Stomach (tissue), 9 donors: ENCODE results near the gene PRKAA1. TPM values are rescaled to one million over a fixed set of nuclear protein-coding genes. Genes with fewer than 3 reads are reported as not detected.
"Not testable (repeated sequence)": the region's sequence is repeated elsewhere in the genome, so short reads cannot be mapped to it uniquely, and the experiment has no call there.

Source experiments
- DNase-seq, 2 donors: peaks; one replicate each; pipeline versions ENCODE4 v3.0.0 to v3.0.0-alpha.2; 2013 to 2019
- H3K27ac ChIP-seq, 5 donors: fragments of 200-600 bp in 4 of 5; sonication (generic) in 4 of 5; one replicate each; pipeline ENCODE4 v1.5.1; 2013 to 2019; ENCODE audit warnings: mild to moderate bottlenecking in 1 of 5, moderate library complexity in 1 of 5
- H3K27me3 ChIP-seq, 3 donors: fragments of 200-600 bp; sonication (generic); one replicate each; pipeline ENCODE4 v1.5.1; 2017 to 2019; ENCODE audit warnings: mixed run types in 1 of 3
- H3K36me3 ChIP-seq, 4 donors: fragments of 200-600 bp; sonication (generic); 1 replicate in 3 of 4; 2 replicates in 1 of 4; pipeline ENCODE4 v1.5.1; 2016 to 2019
- H3K4me1 ChIP-seq, 4 donors: fragments of 200-600 bp; sonication (generic); one replicate each; pipeline ENCODE4 v1.5.1; 2016 to 2019
- H3K4me3 ChIP-seq, 4 donors: fragments of 200-600 bp; sonication (generic) in 3 of 4; one replicate each; pipeline ENCODE4 v1.5.1; 2016 to 2019; ENCODE audit warnings: mild to moderate bottlenecking in 1 of 4
- H3K9me3 ChIP-seq, 4 donors: fragments of 200-600 bp; sonication (generic); one replicate each; pipeline ENCODE4 v1.5.1; 2016 to 2019
- CTCF ChIP-seq, 7 experiments: fragments of 450-650 bp in 4 of 7; fragments of 200-600 bp in 3 of 7; sonication (generic) in 3 of 7; IDR thresholded peaks; one replicate each; pipeline ENCODE4 v1.5.1; 2016 to 2019; ENCODE audit warnings: antibody characterized with exemption in 7 of 7, control low read depth in 2 of 7, mild to moderate bottlenecking in 1 of 7
- EP300 ChIP-seq: sonication (generic); formaldehyde crosslinking; IDR thresholded peaks from one replicate; pipeline ENCODE4 v1.6.1; 2017; ENCODE audit warnings: antibody characterized with exemption
- POLR2A ChIP-seq, 4 donors: fragments of 450-650 bp; IDR thresholded peaks; one replicate each; pipeline ENCODE4 v1.6.1; 2016; ENCODE audit warnings: antibody characterized with exemption in 4 of 4, control low read depth in 2 of 4, mild to moderate bottlenecking in 1 of 4, moderate library complexity in 1 of 4
- POLR2AphosphoS5 ChIP-seq, 3 donors: sonication (generic); formaldehyde crosslinking; IDR thresholded peaks; one replicate each; pipeline ENCODE4 v1.6.1; 2016; ENCODE audit warnings: antibody characterized with exemption in 3 of 3
- WGBS, 5 donors: extraction: QIAGEN DNeasy Blood & Tissue Kit in 3 of 5; methylation state at CpG; one replicate each; pipeline versions ENCODE4 v1.1.5 to v1.1.7; 2013 to 2018; 5-methylcytosine and 5-hydroxymethylcytosine counted together
- intact Hi-C: fragments of 100-400 bp; cut with DNase I; formaldehyde crosslinking; loops from one replicate; pipeline ENCODE4 v1.15.1; 2023; ENCODE audit warnings: low total_unique reads
- polyA plus RNA-seq, 3 donors: library from polyadenylated mRNA; stranded (reverse); fragments of 200-250 nt; gene quantifications; one replicate each; pipeline ENCODE4 v1.2.3, GENCODE V29; 2013
- total RNA-seq, 5 donors: library from RNA; depleted of rRNA; stranded (reverse); fragments of >200 nt; gene quantifications; one replicate each; pipeline versions ENCODE4 v1.1.0 to v1.2.3, GENCODE V29; 2014 to 2016
- donor health status: healthy with polysubstance abuse.
- donor health status: Bipolar disorder and iron deficiency.
- donor health status: healthy.

The PRKAA1 gene
- total and polyA plus RNA-seq, 8 donors = 17.8 to 170 (median 58.2) TPM

GRCh38 chr5:40799258-40799657 is 1.1 kb upstream of the PRKAA1 start:
- no peaks in the 10 kb centered on the region for H3K36me3 ChIP-seq
- H3K27ac ChIP-seq = peak overlapping the region in 3 of 5 donors; percentile 96 to 99 (median 97)
- no peak for DNase-seq
- H3K27me3 ChIP-seq = no peaks in the 10 kb centered on the region
- intact Hi-C loops = no loop called here
- 0 to 26% (median 0%) methylated on average over 1 of the region's 1 CpG for WGBS, 5 donors
- no peaks in the 10 kb centered on the region for H3K9me3 ChIP-seq
- peaks cover 10 to 40% (median 29%) of the 10 kb centered on the region in 4 donors for H3K4me1 ChIP-seq
- TF ChIP-seq EP300 (no peak), CTCF (IDR thresholded peaks at IDR 0.05) (no peak), POLR2A (IDR thresholded peaks at IDR 0.05) (no peak), POLR2AphosphoS5 (IDR thresholded peaks at IDR 0.05) (no peak)
- H3K4me3 ChIP-seq = peak overlapping the region in 2 of 4 donors; percentile 99 to 100

- no peak for DNase-seq
- 1 to 3% (median 2%) methylated on average over 7 of the region's 7 CpGs for WGBS, 5 donors
- Histone ChIP-seq H3K36me3 (no peaks in the 10 kb centered on the region), H3K27me3 (no peaks in the 10 kb centered on the region), H3K27ac (peak overlapping the region; percentile 89 to 99 (median 97)), H3K9me3 (no peaks in the 10 kb centered on the region), H3K4me3 (peak overlapping the region; percentile 96 to 100 (median 98)), H3K4me1 (peaks cover 10 to 44% (median 31%) of the 10 kb centered on the region in 4 donors)
- TF ChIP-seq POLR2A (IDR thresholded peaks at IDR 0.05) (no peak), EP300 (no peak), CTCF (IDR thresholded peaks at IDR 0.05) (no peak), POLR2AphosphoS5 (IDR thresholded peaks at IDR 0.05) (no peak)
- intact Hi-C loops = no loop called here
Measured at GRCh38 chr5:40798801-40799210, 632 bp upstream of the PRKAA1 start.

DNA sequence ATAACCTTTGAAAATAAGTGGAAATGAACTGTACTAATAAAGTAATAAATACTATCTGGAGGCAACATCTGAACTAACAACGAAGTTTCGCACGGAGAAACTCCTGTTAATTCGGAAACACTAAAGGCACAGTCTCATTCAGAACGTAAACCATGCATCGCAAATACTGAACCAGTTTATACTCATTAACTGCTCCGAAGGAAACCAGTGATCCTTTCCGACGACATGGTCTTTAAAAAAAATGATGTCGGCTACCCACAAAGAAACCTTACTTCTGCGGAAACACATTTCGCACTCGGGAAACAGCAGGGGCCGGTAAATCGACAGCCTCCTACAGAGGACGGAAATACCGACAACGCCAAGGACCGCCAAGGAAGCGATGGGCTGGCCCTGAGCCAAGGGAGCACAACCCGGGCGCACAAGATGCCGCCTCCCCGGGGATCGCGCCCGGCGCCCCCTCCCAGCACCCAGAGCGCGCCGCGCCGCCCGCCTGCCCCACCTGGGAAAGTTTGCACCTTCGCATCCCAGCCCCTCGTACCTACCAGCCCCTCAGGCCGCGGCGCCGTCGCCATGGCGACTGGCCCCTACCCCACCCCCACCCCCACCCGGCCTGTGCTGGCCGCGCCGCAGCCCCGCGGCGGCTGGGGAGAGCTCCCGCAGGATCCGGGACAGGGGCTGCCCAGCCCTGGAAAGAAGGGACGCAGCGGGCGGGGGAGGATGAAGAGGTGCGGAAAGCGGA is 732 bp downstream of the PRKAA1 start:
- Histone ChIP-seq H3K36me3 (no peaks in the 10 kb centered on the region), H3K9me3 (no peaks in the 10 kb centered on the region), H3K27me3 (no peaks in the 10 kb centered on the region), H3K4me3 (peak overlapping the region; percentile 96 to 100 (median 98)), H3K27ac (peak overlapping the region; percentile 96 to 99 (median 97)), H3K4me1 (peaks cover 10 to 58% (median 38%) of the 10 kb centered on the region in 4 donors)
- intact Hi-C loops = no loop called here
- WGBS, 5 donors = 0 to 1% (median 0%) methylated on average over 31 to 56 of the region's 56 CpGs
- DNase-seq = peak; percentile 73 to 90
- TF ChIP-seq POLR2AphosphoS5 (IDR thresholded peaks at IDR 0.05) (peak in 1 of 3 donors; percentile 41), POLR2A (IDR thresholded peaks at IDR 0.05) (no peak), CTCF (IDR thresholded peaks at IDR 0.05) (no peak), EP300 (no peak)

DNA sequence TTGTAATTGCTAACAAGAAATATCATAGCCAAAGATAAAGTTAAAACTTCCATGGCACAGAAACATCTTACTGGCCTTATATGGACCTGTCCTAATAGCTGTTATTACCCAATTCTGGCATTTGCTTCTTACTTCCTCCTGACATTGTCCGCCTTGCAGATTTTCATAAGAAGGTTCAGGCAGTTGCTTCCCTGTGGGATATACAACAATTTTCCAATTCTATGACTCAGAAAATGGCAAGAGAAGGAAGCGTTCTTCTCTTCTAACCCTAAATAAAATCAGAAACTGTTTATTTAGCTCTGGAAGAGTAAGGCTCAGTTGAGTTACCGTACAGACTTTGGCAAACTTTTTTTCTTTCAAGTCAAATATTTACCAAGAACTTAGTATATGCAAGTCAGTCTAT is 1.7 kb downstream of the PRKAA1 start:
- WGBS, 5 donors = 10 to 24% (median 11%) methylated on average over 3 of the region's 3 CpGs
- H3K36me3 ChIP-seq = no peaks in the 10 kb centered on the region
- peak overlapping the region; percentile 96 to 100 (median 98) for H3K4me3 ChIP-seq
- no peaks in the 10 kb centered on the region for H3K27me3 ChIP-seq
- DNase-seq = no peak
- H3K27ac ChIP-seq = peak overlapping the region in 4 of 5 donors; percentile 96 to 99 (median 98)
- TF ChIP-seq POLR2A (IDR thresholded peaks at IDR 0.05) = no peak
- peak in 2 of 3 donors; percentile 54 to 75 for TF ChIP-seq POLR2AphosphoS5 (IDR thresholded peaks at IDR 0.05)
- H3K9me3 ChIP-seq = no peaks in the 10 kb centered on the region
- peaks cover 18 to 67% (median 42%) of the 10 kb centered on the region in 4 donors for H3K4me1 ChIP-seq
- intact Hi-C loops = no loop called here

DNA sequence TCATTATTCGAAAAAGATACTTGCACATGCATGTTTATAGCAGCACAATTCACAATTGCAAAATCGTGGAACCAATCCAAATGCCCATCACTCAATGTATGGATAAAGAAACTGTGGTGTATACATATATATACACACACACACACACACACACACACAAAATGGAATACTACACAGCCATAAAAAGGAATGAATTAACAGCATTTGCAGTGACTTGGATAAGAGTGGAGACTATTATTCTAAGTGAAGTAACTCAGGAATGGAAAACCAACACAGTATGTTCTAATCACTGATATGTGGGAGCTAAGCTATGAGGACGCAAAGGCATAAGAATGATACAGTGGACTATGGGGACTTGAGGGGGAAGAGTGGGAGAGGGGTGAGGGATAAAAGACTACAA is 3.3 kb downstream of the PRKAA1 start:
- peaks cover 24 to 84% (median 52%) of the 10 kb centered on the region in 4 donors for H3K4me1 ChIP-seq
- H3K27ac ChIP-seq = peak overlapping the region in 1 of 5 donors; percentile 99
- intact Hi-C loops, H3K9me3 ChIP-seq, DNase-seq, H3K36me3 ChIP-seq, H3K27me3 ChIP-seq, H3K4me3 ChIP-seq: not testable (repeated sequence)
- 77 to 92% (median 86%) methylated on average over 3 of the region's 3 CpGs for WGBS, 5 donors

- H3K27ac ChIP-seq, H3K4me3 ChIP-seq, DNase-seq, H3K36me3 ChIP-seq, H3K9me3 ChIP-seq, H3K27me3 ChIP-seq, intact Hi-C loops: not testable (repeated sequence)
- H3K4me1 ChIP-seq = peaks cover 24 to 84% (median 52%) of the 10 kb centered on the region in 4 donors
Measured at GRCh38 chr5:40794340-40794739, 3.8 kb downstream of the PRKAA1 start.

DNA sequence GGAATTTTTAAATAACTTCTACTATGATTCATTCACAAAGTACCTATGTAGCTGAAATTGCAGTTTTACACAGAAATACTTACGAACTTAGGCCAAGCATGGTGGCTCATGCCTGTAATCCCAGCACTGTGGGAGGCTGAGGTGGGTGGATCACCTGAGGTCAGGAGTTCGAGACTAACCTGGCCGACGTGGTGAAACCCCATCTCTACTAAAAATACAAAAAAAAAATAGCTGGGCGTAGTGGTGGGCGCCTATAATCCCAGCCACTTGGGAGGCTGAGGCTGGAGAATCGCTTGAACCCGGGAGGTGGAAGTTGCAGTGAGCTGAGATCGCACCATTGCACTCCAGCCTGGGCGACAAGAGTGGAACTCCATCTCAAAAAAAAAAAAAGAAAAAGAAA is 5.5 kb downstream of the PRKAA1 start:
- H3K27ac ChIP-seq = peak overlapping the region in 1 of 5 donors; percentile 15
- peaks cover 0 to 12% (median 6%) of the 10 kb centered on the region in 4 donors for H3K36me3 ChIP-seq
- peaks cover 16 to 88% (median 54%) of the 10 kb centered on the region in 4 donors for H3K4me1 ChIP-seq
- H3K4me3 ChIP-seq, H3K27me3 ChIP-seq, H3K9me3 ChIP-seq, intact Hi-C loops, DNase-seq: not testable (repeated sequence)
- 90 to 93% (median 91%) methylated on average over 10 of the region's 10 CpGs for WGBS, 5 donors
